T-helper 2 cell treated with Interferon-gamma antibody and Interleukin-4, amounts not matched to agents 100 ng/mL and 5 ng/mL, for 36 hours (primary cell): ENCODE data around the gene TCEAL9. TPM values are rescaled to one million over a fixed set of nuclear protein-coding genes. Genes with fewer than 3 reads are reported as not detected.
"Not testable (repeated sequence)": the region's sequence is repeated elsewhere in the genome, so short reads cannot be mapped to it uniquely, and the experiment has no call there.

Experiments used
- intact Hi-C: fragments of 100-400 bp; cut with micrococcal nuclease; formaldehyde crosslinking; loops from one replicate; pipeline ENCODE4 v1.15.1; 2023
- total RNA-seq: library from RNA; stranded (reverse); gene quantifications from 2 replicates; pipeline ENCODE4 v1.2.3, GENCODE V29; 2022

TCEAL9 gene
- 0.41 TPM in 2 replicates for total RNA-seq

- intact Hi-C loops: no loop called here
These were observed at the start of gene TCEAL9 for GRCh38 chrX:103356130-103356798. Gene TCEAL9, plus strand, starts transcription at chrX:103356506. Its CDS starts 1,179 bp downstream, at chrX:103357685.

GRCh38 chrX:103309860-103310554, 46.3 kb upstream of the TCEAL9 start:
- intact Hi-C loops: loop anchor here (2.0 kb wide), 1 partner anchor 55 kb away; the partner anchor contains the start of gene TCEAL8

DNA sequence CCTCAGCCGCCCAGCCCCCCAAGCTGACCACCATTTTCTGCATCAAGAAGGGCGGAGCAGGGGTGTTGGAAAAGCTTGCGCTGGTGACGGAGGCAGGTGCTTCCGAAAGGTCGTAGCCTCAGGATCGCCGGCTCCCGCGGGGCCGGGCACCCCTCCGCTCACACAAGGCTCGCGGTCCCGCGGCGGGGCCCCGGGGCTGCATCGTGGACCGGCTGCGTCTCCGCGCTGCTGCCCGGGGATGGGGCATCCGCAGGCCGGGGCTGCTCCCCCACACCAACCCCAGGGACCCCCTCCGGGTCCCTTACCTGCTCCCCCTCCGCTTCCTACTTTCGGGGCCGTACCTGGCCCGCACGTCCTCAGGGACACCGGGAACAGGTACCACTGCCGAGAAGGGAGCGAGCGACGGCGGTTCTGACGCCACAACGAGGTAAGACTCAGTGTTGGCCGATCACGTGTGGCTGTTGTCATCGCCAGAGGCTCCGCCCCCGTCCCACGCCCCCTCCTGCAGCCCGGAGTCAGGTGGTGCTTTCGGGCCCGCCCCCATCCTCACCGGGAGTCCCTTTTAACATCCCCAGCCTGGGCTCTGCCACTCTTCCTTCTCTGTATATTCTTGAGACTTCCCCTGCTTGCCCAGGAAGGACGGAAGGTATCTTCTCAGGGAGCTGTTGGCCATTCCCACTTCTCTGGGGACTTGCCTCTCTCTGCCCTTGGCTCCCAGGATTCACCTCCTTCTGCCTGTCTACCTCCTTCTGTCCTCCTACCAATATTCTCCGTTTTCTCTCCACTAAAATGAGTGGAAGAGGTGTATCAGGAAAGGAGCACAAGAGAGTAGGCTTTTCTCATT, 45.5 kb upstream of the TCEAL9 start, which contains the start of gene BEX2:
Gene BEX2, minus strand, starts transcription at position 436 of the 844 bp plus-strand sequence. CDS start 1,014 bp downstream, outside the sequence.
- intact Hi-C loops: loop anchor here (2.0 kb wide), 1 partner anchor 56 kb away; the partner anchor contains the start of gene TCEAL8

DNA sequence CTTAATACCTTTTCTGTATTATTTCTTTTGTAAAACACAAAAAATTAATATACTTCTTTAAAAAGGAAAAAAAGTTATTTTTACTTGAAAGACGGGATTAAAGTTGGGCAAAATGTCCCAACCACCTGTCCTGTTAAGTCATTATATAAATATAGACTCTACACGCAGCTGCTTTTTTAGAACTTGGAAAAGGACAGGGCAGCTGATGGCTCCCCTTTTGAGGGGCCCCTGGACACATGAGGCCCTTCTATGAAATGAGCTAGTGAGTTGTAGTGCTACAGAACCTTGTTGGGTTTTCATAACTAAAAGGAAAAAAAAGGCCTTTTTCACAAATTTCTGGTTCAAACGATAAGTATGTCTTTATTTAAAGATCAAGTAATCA, 44.9 kb upstream of the TCEAL9 start:
- intact Hi-C loops: loop anchor here (2.0 kb wide), 1 partner anchor 57 kb away; the partner anchor contains the start of gene TCEAL8

DNA sequence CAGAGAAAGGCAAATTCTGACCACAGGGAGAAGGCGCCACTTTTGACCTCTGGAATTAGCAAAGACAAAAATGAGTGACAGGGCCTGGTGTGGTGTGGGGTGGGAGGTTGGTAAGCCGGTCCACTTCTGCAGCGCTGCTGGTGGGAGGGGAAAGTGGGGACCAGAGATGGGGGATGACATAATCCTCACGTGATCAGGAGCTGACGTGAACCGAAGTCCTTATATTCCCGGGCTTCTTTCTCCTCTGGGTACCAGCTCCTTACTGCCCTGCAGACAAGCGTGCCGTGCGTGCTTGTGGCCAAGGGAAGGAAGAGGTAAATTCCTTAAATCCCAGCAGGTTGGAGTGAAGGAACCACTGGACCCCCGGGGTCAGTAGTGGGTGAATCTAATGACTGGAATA, 26.3 kb upstream of the TCEAL9 start, which contains the start of gene TCEAL7:
Gene TCEAL7, plus strand, starts transcription at position 249 of the 400 bp plus-strand sequence. CDS start 1,165 bp downstream, outside the sequence.
- intact Hi-C loops: no loop called here

DNA sequence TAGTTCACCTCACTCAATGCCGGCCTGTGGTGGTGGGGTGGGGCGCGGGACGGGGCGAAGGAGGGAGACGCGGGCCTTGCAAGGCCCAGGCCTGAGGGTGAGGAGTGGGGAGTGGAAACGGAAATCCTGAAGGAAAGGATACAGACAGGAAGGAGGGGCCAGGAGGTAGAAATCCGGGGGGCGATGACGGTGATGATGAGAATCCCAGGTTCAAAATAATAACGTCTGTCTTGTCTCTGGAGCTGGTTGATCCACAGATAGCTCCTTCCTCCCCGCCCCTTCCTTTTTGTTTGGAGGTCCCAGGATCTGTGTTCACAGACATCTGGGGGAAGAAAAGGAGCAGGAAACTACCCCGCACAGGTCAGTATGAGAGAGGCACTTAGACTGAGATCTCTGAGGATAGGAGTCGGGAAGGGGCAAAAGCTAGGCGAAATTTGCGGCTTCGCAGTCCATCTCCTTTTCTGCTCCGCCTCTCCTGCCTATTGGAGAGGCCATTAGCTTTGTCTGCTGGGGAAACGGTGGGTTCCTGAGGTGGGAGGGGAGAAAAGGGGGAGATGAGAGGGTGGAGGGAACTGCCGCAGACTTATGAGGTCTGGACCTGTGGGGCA, 25.5 kb upstream of the TCEAL9 start:
- intact Hi-C loops: no loop called here

DNA sequence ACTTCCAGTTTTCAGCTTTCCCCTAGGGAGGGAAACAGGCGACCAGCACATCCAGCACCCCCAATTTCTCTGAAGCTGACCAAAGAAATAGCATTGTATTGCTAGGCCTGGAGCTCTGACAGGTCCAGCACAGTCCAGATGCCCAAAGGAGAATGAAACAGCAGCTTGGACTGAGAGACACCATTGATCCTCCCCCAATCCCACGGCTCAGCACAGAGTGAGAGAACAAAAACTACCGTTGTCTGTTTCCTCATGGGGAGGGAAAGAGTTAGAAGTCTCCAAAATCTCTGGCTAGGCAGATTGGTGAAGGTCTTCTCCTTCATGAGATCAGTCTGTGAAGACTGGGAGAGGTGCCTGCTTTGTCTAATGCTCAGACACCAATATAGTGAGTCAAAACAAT, 17.6 kb upstream of the TCEAL9 start:
- intact Hi-C loops: no loop called here

- intact Hi-C loops: loop anchor here (1.0 kb wide), 1 partner anchor 121 kb away; no protein-coding TSS in a partner anchor
These were observed 13.2 kb upstream of the TCEAL9 start for GRCh38 chrX:103343105-103343504.

GRCh38 chrX:103344606-103345005, 11.7 kb upstream of the TCEAL9 start:
- intact Hi-C loops: no loop called here

GRCh38 chrX:103347682-103348397, 8.5 kb upstream of the TCEAL9 start:
- intact Hi-C loops: no loop called here

DNA sequence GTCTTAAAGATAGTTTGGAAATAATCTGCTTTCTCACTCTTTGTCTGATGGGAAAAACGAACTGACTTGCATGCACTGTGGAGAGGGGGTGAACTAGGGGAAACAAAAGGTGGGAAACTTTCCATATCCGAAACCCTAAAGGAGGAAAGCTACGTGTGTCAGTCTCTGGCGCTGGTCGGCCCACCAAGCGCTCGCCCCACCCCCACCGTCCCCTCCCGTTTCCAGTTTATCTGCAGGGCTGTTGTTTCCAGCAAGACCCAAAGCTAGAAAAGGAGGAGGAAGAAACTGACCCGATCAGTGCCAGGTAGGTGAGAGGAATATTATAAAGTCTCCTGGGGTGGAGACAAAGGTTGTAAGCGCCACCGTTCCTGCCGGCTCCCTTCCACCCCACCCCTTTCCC, 552 bp downstream of the TCEAL9 start:
- intact Hi-C loops: no loop called here

GRCh38 chrX:103357871-103358270, 1.6 kb downstream of the TCEAL9 start:
- intact Hi-C loops: no loop called here

GRCh38 chrX:103359605-103360004, 3.3 kb downstream of the TCEAL9 start:
- intact Hi-C loops: not testable (repeated sequence)

GRCh38 chrX:103360092-103360491, 3.8 kb downstream of the TCEAL9 start:
- intact Hi-C loops: no loop called here

DNA sequence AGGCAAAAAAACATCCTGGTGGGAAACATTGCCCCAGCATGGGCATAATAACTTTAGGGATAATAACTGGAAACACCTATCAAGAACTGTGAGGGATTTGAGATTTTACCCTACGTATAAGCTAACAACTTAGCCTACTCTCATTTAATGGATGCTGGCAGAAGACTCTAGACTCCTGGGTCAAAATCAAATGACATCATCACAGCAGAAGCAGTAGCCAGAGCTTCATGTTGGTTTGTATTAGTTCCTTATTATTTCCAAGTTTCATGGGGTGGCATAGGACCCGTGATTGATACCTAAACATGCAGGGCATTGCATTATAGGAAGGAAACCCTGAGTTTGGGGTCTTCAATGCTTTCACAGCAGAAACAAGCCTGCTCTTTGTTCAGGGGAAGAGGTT, 4.6 kb downstream of the TCEAL9 start:
- intact Hi-C loops: no loop called here

DNA sequence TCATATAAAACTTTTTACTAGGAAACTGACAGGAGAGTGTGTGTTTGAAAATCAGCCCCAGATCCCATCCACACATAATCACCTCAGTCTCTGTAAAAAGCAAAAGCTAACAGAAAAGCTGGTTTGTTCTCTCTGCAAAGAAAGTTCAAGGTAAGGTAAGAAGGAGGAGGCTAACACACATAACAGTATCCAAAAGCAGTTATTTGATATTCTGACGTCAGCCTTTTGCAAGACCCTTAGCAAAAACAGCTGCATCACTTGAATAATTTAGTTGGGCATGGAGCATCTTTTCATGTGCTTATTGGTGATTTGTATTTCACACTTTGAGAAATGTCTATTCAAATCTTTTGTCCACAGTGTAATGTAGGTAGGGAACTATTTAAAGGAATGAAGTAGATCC, 5.5 kb downstream of the TCEAL9 start:
- intact Hi-C loops: no loop called here

DNA sequence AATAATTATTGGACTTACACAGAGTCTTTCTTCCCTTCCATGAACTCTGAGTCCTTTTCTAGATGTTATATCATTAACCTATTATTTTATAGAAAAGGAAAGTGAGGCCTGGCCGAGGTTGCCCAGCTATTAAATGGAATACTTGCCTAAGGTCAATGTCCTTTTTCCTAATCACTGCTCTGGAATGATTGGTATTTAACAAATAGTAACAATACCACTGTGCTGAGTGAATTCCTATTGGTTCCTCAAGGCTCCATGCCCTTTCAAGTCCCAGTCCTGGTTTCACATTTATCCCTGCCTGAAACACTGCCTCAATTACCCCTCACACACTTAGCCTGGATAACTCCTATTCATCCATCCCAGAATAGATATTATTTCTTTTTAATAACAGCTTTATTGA, 6.2 kb downstream of the TCEAL9 start:
- intact Hi-C loops: no loop called here

GRCh38 chrX:103363046-103363445, 6.7 kb downstream of the TCEAL9 start:
- intact Hi-C loops: no loop called here

GRCh38 chrX:103367502-103367901, 11.2 kb downstream of the TCEAL9 start:
- intact Hi-C loops: no loop called here

DNA sequence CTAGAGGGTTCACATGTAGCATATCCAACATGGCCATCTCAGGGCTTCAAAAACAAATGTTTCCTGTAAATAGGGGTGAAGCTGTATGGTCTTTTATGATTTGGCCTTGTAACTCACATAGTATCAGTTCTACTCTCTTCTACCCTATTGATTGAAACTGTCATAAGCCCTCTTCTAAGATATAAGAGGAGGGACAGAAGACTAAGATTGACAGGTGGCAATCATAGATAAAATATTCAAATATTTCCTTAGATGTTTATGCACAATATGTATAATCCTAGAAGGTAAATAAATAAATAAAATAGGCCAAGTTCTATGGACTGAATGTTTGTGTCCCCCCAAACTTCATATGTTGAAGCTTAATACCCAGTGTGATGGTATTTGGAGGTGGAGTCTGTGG, 13.2 kb downstream of the TCEAL9 start:
- intact Hi-C loops: no loop called here
